Measurements from ENCODE around the gene TRMT61A. TPM values are rescaled to one million over a fixed set of nuclear protein-coding genes. Genes with fewer than 3 reads are reported as not detected.
"Not testable (repeated sequence)": the region's sequence is repeated elsewhere in the genome, so short reads cannot be mapped to it uniquely, and the experiment has no call there.

Gene TRMT61A
- total and polyA plus RNA-seq, 4 donors: 5.3 to 11.7 (median 9.3) TPM

GRCh38 chr14:103507751-103508150 is 21.2 kb upstream of the TRMT61A start:
- Histone ChIP-seq H3K4me1 (ENCODE audit: control insufficient read depth, insufficient read depth, low read length) (peaks cover 10% of the 10 kb centered on the region), H3K9me3 (ENCODE audit: control insufficient read depth, insufficient read depth, low read length) (no peaks in the 10 kb centered on the region), H3K36me3 (ENCODE audit: control insufficient read depth, insufficient read depth, low read length) (peaks cover 79% of the 10 kb centered on the region), H3K27me3 (ENCODE audit: control insufficient read depth, insufficient read depth, low read length) (no peaks in the 10 kb centered on the region), H3K4me3 (ENCODE audit: low read depth, low read length) (no peak overlapping the region), H3K27ac (ENCODE audit: low read depth, low read length) (no peak overlapping the region)
- no peak for DNase-seq (ENCODE audit: low read depth in 4 of 6, low spot score in 6 of 6)
- WGBS (ENCODE audit: insufficient coverage): 60% methylated on average over 1 of the region's 3 CpGs

- H3K9me3 ChIP-seq (ENCODE audit: control insufficient read depth, insufficient read depth, low read length): no peaks in the 10 kb centered on the region
- 93% methylated on average over 14 of the region's 16 CpGs for WGBS (ENCODE audit: insufficient coverage)
- H3K4me3 ChIP-seq (ENCODE audit: low read depth, low read length): no peak overlapping the region
- H3K36me3 ChIP-seq (ENCODE audit: control insufficient read depth, insufficient read depth, low read length): peaks cover 78% of the 10 kb centered on the region
- H3K27me3 ChIP-seq (ENCODE audit: control insufficient read depth, insufficient read depth, low read length): no peaks in the 10 kb centered on the region
- H3K4me1 ChIP-seq (ENCODE audit: control insufficient read depth, insufficient read depth, low read length): peaks cover 18% of the 10 kb centered on the region
- H3K27ac ChIP-seq (ENCODE audit: low read depth, low read length): no peak overlapping the region
- no peak for DNase-seq (ENCODE audit: low read depth in 4 of 6, low spot score in 6 of 6)
Observed at GRCh38 chr14:103508521-103509329, 20.3 kb upstream of the TRMT61A start.

GRCh38 chr14:103509864-103510723 is 18.9 kb upstream of the TRMT61A start:
- peaks cover 74% of the 10 kb centered on the region for H3K36me3 ChIP-seq (ENCODE audit: control insufficient read depth, insufficient read depth, low read length)
- H3K27me3 ChIP-seq (ENCODE audit: control insufficient read depth, insufficient read depth, low read length): no peaks in the 10 kb centered on the region
- no peak for DNase-seq (ENCODE audit: low read depth in 4 of 6, low spot score in 6 of 6)
- H3K4me3 ChIP-seq (ENCODE audit: low read depth, low read length): no peak overlapping the region
- no peaks in the 10 kb centered on the region for H3K9me3 ChIP-seq (ENCODE audit: control insufficient read depth, insufficient read depth, low read length)
- 88% methylated on average over 5 of the region's 11 CpGs for WGBS (ENCODE audit: insufficient coverage)
- H3K27ac ChIP-seq (ENCODE audit: low read depth, low read length): no peak overlapping the region
- H3K4me1 ChIP-seq (ENCODE audit: control insufficient read depth, insufficient read depth, low read length): peaks cover 29% of the 10 kb centered on the region

DNA sequence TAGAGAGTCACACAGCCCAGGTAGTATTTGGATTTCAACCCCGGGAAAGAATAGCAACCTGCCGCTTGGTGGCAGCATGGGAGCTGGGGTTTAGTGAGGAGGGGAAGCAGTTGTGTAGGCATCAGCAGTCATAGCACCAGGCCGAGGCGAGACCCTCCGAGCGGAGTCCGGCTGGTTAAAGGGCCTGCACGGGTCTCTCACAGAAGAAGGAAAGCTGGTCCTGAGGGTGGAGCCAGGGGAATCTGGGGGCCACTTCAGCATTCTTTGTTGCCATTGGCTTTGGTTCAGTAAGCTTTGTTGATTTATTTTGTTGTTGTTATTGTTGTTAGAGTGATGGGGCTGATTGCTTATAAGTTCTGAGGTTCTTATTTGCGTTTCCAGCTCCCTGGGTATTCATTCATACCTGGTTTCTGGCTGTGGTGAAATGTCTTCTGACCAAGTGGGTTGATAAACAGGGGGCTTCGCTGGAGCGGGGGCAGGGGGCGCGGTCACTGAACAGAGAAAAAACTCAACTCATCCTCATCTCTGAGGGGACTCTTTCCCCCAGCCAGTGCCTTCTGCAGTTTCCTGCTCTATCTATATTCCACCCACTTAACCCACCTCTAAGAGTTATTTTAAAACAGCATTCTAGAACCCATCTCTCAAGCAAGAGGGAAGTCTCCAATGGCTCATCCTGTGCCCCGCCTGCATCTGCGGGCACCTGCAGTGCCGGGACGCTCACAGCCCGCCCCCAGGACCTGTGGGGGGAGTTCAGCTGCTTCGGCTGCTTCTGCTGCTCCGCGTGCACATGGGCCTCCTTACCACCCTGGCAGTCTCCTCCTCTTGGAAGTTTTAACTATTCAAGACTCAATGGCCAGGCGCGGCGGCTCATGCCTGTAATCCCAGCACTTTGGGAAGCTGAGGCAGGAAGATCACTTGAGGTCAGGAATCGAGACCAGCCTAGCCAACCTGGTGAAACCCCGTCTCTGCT is 18.0 kb upstream of the TRMT61A start:
- no peak overlapping the region for H3K27ac ChIP-seq (ENCODE audit: low read depth, low read length)
- H3K4me1 ChIP-seq (ENCODE audit: control insufficient read depth, insufficient read depth, low read length): peaks cover 33% of the 10 kb centered on the region
- no peaks in the 10 kb centered on the region for H3K27me3 ChIP-seq (ENCODE audit: control insufficient read depth, insufficient read depth, low read length)
- H3K9me3 ChIP-seq (ENCODE audit: control insufficient read depth, insufficient read depth, low read length): no peaks in the 10 kb centered on the region
- 73% methylated on average over 20 of the region's 26 CpGs for WGBS (ENCODE audit: insufficient coverage)
- H3K4me3 ChIP-seq (ENCODE audit: low read depth, low read length): no peak overlapping the region
- H3K36me3 ChIP-seq (ENCODE audit: control insufficient read depth, insufficient read depth, low read length): peaks cover 70% of the 10 kb centered on the region
- DNase-seq (ENCODE audit: low read depth in 4 of 6, low spot score in 6 of 6): no peak

DNA sequence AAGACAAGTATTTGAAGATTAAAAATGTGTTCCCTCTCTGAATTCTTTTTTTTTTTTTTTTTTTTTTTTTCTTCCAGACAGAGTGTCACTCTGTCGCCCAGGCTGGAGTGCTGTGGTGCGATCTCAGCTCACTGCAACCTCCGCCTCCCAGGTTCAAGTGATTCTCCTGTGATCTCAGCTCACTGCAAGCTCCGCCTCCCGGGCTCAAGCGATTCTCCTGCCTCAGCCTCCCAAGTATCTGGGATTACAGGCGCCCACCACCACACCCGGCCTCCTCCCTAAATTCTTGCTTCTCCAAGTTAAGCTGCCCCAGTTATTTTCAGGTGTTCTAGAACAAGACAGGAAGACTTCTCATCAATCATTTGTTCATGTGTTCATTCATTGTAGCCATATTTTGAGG is 16.8 kb upstream of the TRMT61A start:
- not testable (repeated sequence) for DNase-seq (ENCODE audit: low read depth in 4 of 6, low spot score in 6 of 6); H3K4me3 ChIP-seq (ENCODE audit: low read depth, low read length); H3K9me3 ChIP-seq (ENCODE audit: control insufficient read depth, insufficient read depth, low read length); H3K27me3 ChIP-seq (ENCODE audit: control insufficient read depth, insufficient read depth, low read length)
- H3K4me1 ChIP-seq (ENCODE audit: control insufficient read depth, insufficient read depth, low read length): peaks cover 38% of the 10 kb centered on the region
- H3K36me3 ChIP-seq (ENCODE audit: control insufficient read depth, insufficient read depth, low read length): peaks cover 61% of the 10 kb centered on the region
- peak overlapping the region; percentile 79 for H3K27ac ChIP-seq (ENCODE audit: low read depth, low read length)
- 92% methylated on average over 8 of the region's 8 CpGs for WGBS (ENCODE audit: insufficient coverage)

- Histone ChIP-seq H3K27ac (ENCODE audit: low read depth, low read length) (peak overlapping the region; percentile 79), H3K27me3 (ENCODE audit: control insufficient read depth, insufficient read depth, low read length) (no peaks in the 10 kb centered on the region), H3K4me3 (ENCODE audit: low read depth, low read length) (no peak overlapping the region), H3K36me3 (ENCODE audit: control insufficient read depth, insufficient read depth, low read length) (peaks cover 67% of the 10 kb centered on the region), H3K9me3 (ENCODE audit: control insufficient read depth, insufficient read depth, low read length) (no peaks in the 10 kb centered on the region), H3K4me1 (ENCODE audit: control insufficient read depth, insufficient read depth, low read length) (peaks cover 46% of the 10 kb centered on the region)
- DNase-seq (ENCODE audit: low read depth in 4 of 6, low spot score in 6 of 6): peak in 3 of 6 donors; percentile 59 to 92 (median 80)
- WGBS (ENCODE audit: insufficient coverage): 26% methylated on average over 22 of the region's 25 CpGs
Observed at GRCh38 chr14:103512701-103513611, 16.0 kb upstream of the TRMT61A start.

DNA sequence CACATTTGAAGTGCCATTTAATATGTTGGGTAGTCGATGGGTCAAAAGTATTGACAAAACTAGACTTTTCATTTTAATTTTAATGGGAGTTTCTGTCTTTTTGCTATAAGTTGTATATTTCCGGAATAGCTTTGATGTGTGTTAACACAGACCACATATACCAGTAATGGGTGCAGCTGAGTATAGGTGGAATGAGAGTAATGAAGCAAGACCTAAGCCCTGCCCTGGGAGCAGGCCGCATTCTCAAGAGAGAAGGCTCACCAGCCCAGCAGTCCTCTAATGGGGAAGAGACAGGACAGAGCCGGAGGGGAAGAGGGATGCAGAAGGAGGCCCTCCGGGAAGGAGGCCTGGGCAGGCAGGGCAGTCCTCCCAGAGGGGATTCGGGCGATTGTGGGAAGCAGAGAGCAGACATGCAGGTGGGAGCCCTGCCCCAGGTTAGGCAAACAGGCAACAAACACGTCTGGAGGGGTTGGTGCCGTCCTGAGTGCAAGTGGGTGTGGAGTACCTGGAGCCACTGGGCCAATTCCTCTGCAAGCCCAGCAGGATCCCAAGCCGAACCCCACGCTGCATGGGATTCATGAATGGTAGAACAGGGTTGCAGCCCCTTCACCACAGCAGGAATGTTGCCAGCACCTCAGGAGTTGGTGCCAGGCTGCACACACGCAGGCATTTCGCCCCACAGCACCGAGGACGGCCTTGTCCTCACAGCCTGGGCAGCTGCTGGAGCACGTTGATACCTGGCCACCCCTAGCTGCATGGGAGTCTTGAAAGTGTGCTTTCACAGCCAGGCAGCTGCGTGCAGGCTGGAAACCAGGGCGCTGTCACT is 14.2 kb upstream of the TRMT61A start:
- no peak for DNase-seq (ENCODE audit: low read depth in 4 of 6, low spot score in 6 of 6)
- peaks cover 68% of the 10 kb centered on the region for H3K36me3 ChIP-seq (ENCODE audit: control insufficient read depth, insufficient read depth, low read length)
- no peak overlapping the region for H3K27ac ChIP-seq (ENCODE audit: low read depth, low read length)
- H3K9me3 ChIP-seq (ENCODE audit: control insufficient read depth, insufficient read depth, low read length): no peaks in the 10 kb centered on the region
- H3K4me3 ChIP-seq (ENCODE audit: low read depth, low read length): no peak overlapping the region
- 85% methylated on average over 16 of the region's 18 CpGs for WGBS (ENCODE audit: insufficient coverage)
- no peaks in the 10 kb centered on the region for H3K27me3 ChIP-seq (ENCODE audit: control insufficient read depth, insufficient read depth, low read length)
- H3K4me1 ChIP-seq (ENCODE audit: control insufficient read depth, insufficient read depth, low read length): peaks cover 64% of the 10 kb centered on the region
